Measurements from ENCODE around the gene TARDBP. TPM values are rescaled to one million over a fixed set of nuclear protein-coding genes. Genes with fewer than 3 reads are reported as not detected.
"Not testable (repeated sequence)": the region's sequence is repeated elsewhere in the genome, so short reads cannot be mapped to it uniquely, and the experiment has no call there.

The TARDBP gene
- total and polyA plus RNA-seq, 9 of the 15 experiments (the other 6 are each of a cell fraction or from before 2014, with no cell fraction given), result 122 to 515 (median 243) TPM

DNA sequence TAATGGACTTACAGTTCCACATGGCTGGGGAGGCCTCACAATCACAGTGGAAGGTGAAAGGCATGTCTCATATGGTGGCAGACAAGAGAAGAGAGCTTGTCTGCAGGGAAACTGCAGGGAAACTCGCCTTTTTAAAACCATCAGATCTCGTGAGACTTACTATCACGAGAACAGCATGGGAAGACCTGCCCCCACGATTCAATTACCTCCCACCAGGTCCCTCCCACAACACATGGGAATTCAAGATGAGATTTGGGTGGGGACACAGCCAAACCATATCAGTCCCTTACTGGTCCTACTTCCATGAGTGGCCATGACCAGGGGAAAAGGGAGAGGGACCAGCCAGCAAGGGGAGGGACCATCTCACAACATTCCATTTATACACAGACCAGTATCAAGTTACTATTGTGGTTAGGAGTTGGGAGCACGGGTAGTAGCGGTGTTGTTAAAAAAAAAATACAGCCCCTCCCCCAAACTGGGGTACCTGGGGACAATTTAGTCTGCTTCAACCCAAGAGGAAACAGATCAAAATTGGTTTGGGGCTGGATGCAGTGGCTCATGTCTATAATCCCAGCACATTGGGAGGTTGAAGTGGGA, 22.4 kb upstream of the TARDBP start:
- H3K9ac ChIP-seq (ENCODE audit: insufficient read depth in 1 of 2, low read depth in 2 of 2, low read length in 2 of 2); H3K27ac ChIP-seq (ENCODE audit: extremely low read depth, low read depth, low read length); in situ Hi-C loops (cut with MboI); BruUV-seq (replicated peaks); DNase-seq (ENCODE audit: extremely low read depth in 1 of 4, low spot score in 3 of 4); H4K20me1 ChIP-seq (replicated peaks; ENCODE audit: control insufficient read depth, insufficient read depth, low read length); H3K4me1 ChIP-seq (replicated peaks in 1 of 2; ENCODE audit: control insufficient read depth in 2 of 2, insufficient read depth in 2 of 2, low read length in 2 of 2); H3K4me3 ChIP-seq; FAIRE-seq; intact Hi-C loops (cut with micrococcal nuclease); H3K4me2 ChIP-seq (ENCODE audit: insufficient read depth, low read length); ATAC-seq; H2AFZ ChIP-seq (ENCODE audit: low read depth, low read length); CTCF ChIA-PET (ENCODE audit: low intra/inter-chr PET ratio); H3K9me1 ChIP-seq (ENCODE audit: control insufficient read depth, insufficient read depth, low read length); H3K36me3 ChIP-seq (ENCODE audit: control insufficient read depth, insufficient read depth, low read length); H3K79me2 ChIP-seq (ENCODE audit: control insufficient read depth, insufficient read depth, low read length); H3K9me3 ChIP-seq (replicated peaks; ENCODE audit: control insufficient read depth, insufficient read depth, low read depth, low read length): not testable (repeated sequence)
- 1% methylated on average over 6 of the region's 6 CpGs for WGBS (ENCODE audit: insufficient coverage, low coverage, missing lambda C conversion rate)
- TF ChIP-seq ZFP36 (IDR thresholded peaks at IDR 0.05; ENCODE audit: low read depth, low read length, partially characterized antibody) (peak; percentile 12), CHD2 (IDR thresholded peaks at IDR 0.05; ENCODE audit: low read depth, low read length) (peak; percentile 82)
- peaks cover 38 to 71% of the 10 kb centered on the region in 2 experiments for H3K27me3 ChIP-seq (ENCODE audit: control insufficient read depth in 2 of 2, insufficient read depth in 2 of 2, low read length in 2 of 2)
- POLR2A ChIA-PET, result interaction anchor here (0.5 to 1.0 kb wide), 3 partner anchors 12 to 144 kb away, joined by 3 to 4 read pairs (median 3); partner anchors contain the start of gene TARDBP

DNA sequence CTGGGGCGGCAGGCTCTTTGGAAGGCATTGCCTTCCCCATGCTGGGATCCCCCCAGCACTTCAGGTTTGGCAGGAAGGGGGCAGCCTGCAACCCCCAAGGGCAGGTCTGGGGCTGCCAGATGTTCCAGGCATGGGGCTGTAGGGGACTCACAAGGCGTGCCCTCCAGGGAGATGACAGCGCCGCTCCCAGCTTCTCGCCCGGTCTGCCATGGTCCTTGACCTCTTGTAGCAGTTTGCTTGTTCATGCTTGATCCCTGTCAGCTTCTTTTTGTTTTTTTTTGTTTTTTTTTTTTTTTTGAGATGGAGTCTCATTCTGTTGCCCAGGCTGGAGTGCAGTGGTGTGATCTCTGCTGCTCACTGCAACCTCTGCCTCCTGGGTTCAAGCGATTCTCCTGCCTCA, 21.6 kb upstream of the TARDBP start:
- no peaks in the 10 kb centered on the region for H3K9me1 ChIP-seq (ENCODE audit: control insufficient read depth, insufficient read depth, low read length)
- no peaks in the 10 kb centered on the region for H3K9me3 ChIP-seq (replicated peaks; ENCODE audit: control insufficient read depth, insufficient read depth, low read depth, low read length)
- H3K27me3 ChIP-seq (ENCODE audit: control insufficient read depth in 2 of 2, insufficient read depth in 2 of 2, low read length in 2 of 2), result peaks cover 32 to 64% of the 10 kb centered on the region in 2 experiments; a peak in 4 of 5 replicates
- in situ Hi-C loops (cut with MboI) (no loop called here), intact Hi-C loops (cut with micrococcal nuclease) (no loop called here)
- BruUV-seq (replicated peaks), result no TSS peak
- FAIRE-seq (no peak), DNase-seq (ENCODE audit: extremely low read depth in 1 of 4, low spot score in 3 of 4) (no peak), ATAC-seq (no peak; the same call in 2 of the 3 replicates)
- no peak overlapping the region for H3K27ac ChIP-seq (ENCODE audit: extremely low read depth, low read depth, low read length)
- H3K4me3 ChIP-seq, result no peak overlapping the region
- H3K4me1 ChIP-seq (replicated peaks in 1 of 2; ENCODE audit: control insufficient read depth in 2 of 2, insufficient read depth in 2 of 2, low read length in 2 of 2), result peaks cover 2 to 3% of the 10 kb centered on the region in 2 experiments; a peak in 2 of 5 replicates
- no peak overlapping the region for H3K4me2 ChIP-seq (ENCODE audit: insufficient read depth, low read length)
- no peaks in the 10 kb centered on the region for H3K79me2 ChIP-seq (ENCODE audit: control insufficient read depth, insufficient read depth, low read length)
- H2AFZ ChIP-seq (ENCODE audit: low read depth, low read length), result no peak overlapping the region
- peak overlapping the region in 1 of 2 experiments; percentile 58; a peak in 1 of 4 replicates for H3K9ac ChIP-seq (ENCODE audit: insufficient read depth in 1 of 2, low read depth in 2 of 2, low read length in 2 of 2)
- no peaks in the 10 kb centered on the region; the same call in 1 of the 2 replicates for H4K20me1 ChIP-seq (replicated peaks; ENCODE audit: control insufficient read depth, insufficient read depth, low read length)
- 23% methylated on average over 7 of the region's 7 CpGs for WGBS (ENCODE audit: insufficient coverage, low coverage, missing lambda C conversion rate)
- ChIA-PET CTCF (ENCODE audit: low intra/inter-chr PET ratio) (no interaction called here), POLR2A (interaction anchor here (0.8 to 1.1 kb wide), 2 partner anchors 8 to 21 kb away, joined by 3 to 4 read pairs; partner anchors contain the start of gene TARDBP)
- H3K36me3 ChIP-seq (ENCODE audit: control insufficient read depth, insufficient read depth, low read length), result no peaks in the 10 kb centered on the region
- TF ChIP-seq, protein P1, sequence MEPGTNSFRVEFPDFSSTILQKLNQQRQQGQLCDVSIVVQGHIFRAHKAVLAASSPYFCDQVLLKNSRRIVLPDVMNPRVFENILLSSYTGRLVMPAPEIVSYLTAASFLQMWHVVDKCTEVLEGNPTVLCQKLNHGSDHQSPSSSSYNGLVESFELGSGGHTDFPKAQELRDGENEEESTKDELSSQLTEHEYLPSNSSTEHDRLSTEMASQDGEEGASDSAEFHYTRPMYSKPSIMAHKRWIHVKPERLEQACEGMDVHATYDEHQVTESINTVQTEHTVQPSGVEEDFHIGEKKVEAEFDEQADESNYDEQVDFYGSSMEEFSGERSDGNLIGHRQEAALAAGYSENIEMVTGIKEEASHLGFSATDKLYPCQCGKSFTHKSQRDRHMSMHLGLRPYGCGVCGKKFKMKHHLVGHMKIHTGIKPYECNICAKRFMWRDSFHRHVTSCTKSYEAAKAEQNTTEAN (CRISPR knock-in tag; IDR thresholded peaks at IDR 0.05), result no peak
- TF ChIP-seq CHD4 (IDR thresholded peaks at IDR 0.05; ENCODE audit: insufficient read depth, insufficient replicate concordance, low read depth, low read length, poor library complexity, severe bottlenecking) (no peak), HDAC2 (IDR thresholded peaks at IDR 0.05) (no peak), GABPA (tag; conservative IDR thresholded peaks at IDR 0.05; ENCODE audit: low read depth) (no peak), ZNF408 (CRISPR knock-in tag; IDR thresholded peaks at IDR 0.05; ENCODE audit: low read depth) (no peak), SREBF2 (CRISPR knock-in tag; IDR thresholded peaks at IDR 0.05) (no peak), NR1H2 (CRISPR knock-in tag; IDR thresholded peaks at IDR 0.05) (no peak), KHSRP (IDR thresholded peaks at IDR 0.05) (no peak)
- TF ChIP-seq, protein P2, sequence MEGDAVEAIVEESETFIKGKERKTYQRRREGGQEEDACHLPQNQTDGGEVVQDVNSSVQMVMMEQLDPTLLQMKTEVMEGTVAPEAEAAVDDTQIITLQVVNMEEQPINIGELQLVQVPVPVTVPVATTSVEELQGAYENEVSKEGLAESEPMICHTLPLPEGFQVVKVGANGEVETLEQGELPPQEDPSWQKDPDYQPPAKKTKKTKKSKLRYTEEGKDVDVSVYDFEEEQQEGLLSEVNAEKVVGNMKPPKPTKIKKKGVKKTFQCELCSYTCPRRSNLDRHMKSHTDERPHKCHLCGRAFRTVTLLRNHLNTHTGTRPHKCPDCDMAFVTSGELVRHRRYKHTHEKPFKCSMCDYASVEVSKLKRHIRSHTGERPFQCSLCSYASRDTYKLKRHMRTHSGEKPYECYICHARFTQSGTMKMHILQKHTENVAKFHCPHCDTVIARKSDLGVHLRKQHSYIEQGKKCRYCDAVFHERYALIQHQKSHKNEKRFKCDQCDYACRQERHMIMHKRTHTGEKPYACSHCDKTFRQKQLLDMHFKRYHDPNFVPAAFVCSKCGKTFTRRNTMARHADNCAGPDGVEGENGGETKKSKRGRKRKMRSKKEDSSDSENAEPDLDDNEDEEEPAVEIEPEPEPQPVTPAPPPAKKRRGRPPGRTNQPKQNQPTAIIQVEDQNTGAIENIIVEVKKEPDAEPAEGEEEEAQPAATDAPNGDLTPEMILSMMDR (IDR thresholded peaks at IDR 0.05 in 2 of 3, conservative IDR thresholded peaks at IDR 0.05 in 1 of 3; ENCODE audit: insufficient read depth in 2 of 3, low read depth in 1 of 3, low read length in 3 of 3), result no peak

Data from K562 (cell line).